CD4-positive, alpha-beta T cell treated with Interleukin-15 for 4 hours (primary cell): ENCODE data around the gene CHRD.
A peak's percentile ranks its signal among the peaks of the same experiment; 100 is the strongest.
"Not testable (repeated sequence)": the region's sequence is repeated elsewhere in the genome, so short reads cannot be mapped to it uniquely, and the experiment has no call there.

Experiments used
- DNase-seq: peaks from one replicate; pipeline ENCODE4 v3.0.0-alpha.2; 2020; ENCODE audit warnings: low spot score

Gene CHRD

GRCh38 chr3:184379358-184380184 is at the start of gene CHRD:
TSS of gene CHRD (plus strand) at chr3:184380054. CDS start at chr3:184380319, 265 bp downstream.
- no peak for DNase-seq

- no peak for DNase-seq
Observed at GRCh38 chr3:184332370-184333090, 47.3 kb upstream of the CHRD start.

- no peak for DNase-seq
Observed at GRCh38 chr3:184333190-184333589, 46.7 kb upstream of the CHRD start.

- DNase-seq = no peak
Observed at GRCh38 chr3:184333700-184334099, 46.2 kb upstream of the CHRD start.

- DNase-seq = peak; percentile 55
Observed at GRCh38 chr3:184334470-184335158, 45.2 kb upstream of the CHRD start.

GRCh38 chr3:184335291-184335660 is 44.6 kb upstream of the CHRD start:
- no peak for DNase-seq

GRCh38 chr3:184335661-184336546 is 44.0 kb upstream of the CHRD start:
- DNase-seq = peak; percentile 81

GRCh38 chr3:184336547-184337398 is 43.1 kb upstream of the CHRD start:
- DNase-seq = no peak

- no peak for DNase-seq
Observed at GRCh38 chr3:184337399-184337714, 42.5 kb upstream of the CHRD start, which contains the start of gene FAM131A. TSS of gene FAM131A (plus strand) at chr3:184337600. CDS start at chr3:184337631, 31 bp downstream.

- DNase-seq = no peak
Observed at GRCh38 chr3:184337981-184338380, 41.9 kb upstream of the CHRD start.

GRCh38 chr3:184338511-184338945 is 41.3 kb upstream of the CHRD start:
- no peak for DNase-seq

GRCh38 chr3:184339001-184339400 is 40.9 kb upstream of the CHRD start:
- no peak for DNase-seq

GRCh38 chr3:184339451-184340135 is 40.3 kb upstream of the CHRD start:
- not testable (repeated sequence) for DNase-seq

GRCh38 chr3:184341925-184342324 is 37.9 kb upstream of the CHRD start:
- DNase-seq = no peak

- no peak for DNase-seq
Observed at GRCh38 chr3:184343200-184343876, 36.5 kb upstream of the CHRD start.

- DNase-seq = no peak
Observed at GRCh38 chr3:184344579-184345316, 35.1 kb upstream of the CHRD start.

- DNase-seq = no peak
Observed at GRCh38 chr3:184345317-184346144, 34.3 kb upstream of the CHRD start.
